ENCODE data around the gene TRAF4.

The TRAF4 gene

DNA sequence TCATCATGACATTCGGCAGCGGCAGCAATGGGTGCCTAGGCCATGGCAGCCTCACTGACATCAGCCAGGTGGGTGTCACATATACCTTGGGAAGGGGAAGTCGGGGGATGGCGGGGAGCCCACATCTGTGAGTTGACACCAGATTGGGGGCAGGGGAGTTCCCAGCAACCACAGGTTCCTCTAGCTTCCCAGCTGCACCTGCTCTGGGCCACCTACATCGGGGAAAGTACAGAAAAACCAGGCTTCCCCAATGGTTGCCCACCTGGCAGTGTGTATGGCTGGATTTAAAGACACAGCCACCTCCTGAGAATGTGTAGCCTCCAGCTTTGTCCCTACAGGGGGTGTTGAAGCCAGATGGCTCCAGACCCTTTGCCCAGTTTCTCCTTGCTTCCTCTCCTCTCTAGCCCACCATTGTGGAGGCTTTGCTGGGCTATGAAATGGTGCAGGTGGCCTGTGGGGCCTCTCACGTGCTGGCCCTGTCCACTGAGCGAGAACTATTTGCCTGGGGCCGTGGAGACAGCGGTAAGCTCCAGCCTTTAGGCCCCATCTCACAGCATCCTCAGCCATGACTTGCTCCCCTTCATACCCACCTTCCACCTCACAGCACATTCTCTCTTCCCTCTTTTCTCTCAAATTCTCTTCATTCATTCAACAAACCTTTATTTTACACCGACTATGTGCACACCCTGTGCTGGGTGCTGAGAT lies 5.0 kb upstream of the TRAF4 start:
- Histone ChIP-seq H3K27me3 (ENCODE audit: control insufficient read depth in 1 of 2, insufficient read depth in 2 of 2, low read length in 2 of 2) (no peaks in the 10 kb centered on the region), H3K36me3 (ENCODE audit: insufficient read depth, low read length) (no peaks in the 10 kb centered on the region), H3K9ac (ENCODE audit: low read length) (no peak overlapping the region), H3K4me1 (ENCODE audit: insufficient read depth, low read length) (no peaks in the 10 kb centered on the region), H3K27ac (ENCODE audit: low read depth, low read length) (no peak overlapping the region), H3K4me3 (ENCODE audit: low read depth in 1 of 2, low read length in 2 of 2) (no peak overlapping the region), H3K9me3 (ENCODE audit: low read length) (no peaks in the 10 kb centered on the region)

DNA sequence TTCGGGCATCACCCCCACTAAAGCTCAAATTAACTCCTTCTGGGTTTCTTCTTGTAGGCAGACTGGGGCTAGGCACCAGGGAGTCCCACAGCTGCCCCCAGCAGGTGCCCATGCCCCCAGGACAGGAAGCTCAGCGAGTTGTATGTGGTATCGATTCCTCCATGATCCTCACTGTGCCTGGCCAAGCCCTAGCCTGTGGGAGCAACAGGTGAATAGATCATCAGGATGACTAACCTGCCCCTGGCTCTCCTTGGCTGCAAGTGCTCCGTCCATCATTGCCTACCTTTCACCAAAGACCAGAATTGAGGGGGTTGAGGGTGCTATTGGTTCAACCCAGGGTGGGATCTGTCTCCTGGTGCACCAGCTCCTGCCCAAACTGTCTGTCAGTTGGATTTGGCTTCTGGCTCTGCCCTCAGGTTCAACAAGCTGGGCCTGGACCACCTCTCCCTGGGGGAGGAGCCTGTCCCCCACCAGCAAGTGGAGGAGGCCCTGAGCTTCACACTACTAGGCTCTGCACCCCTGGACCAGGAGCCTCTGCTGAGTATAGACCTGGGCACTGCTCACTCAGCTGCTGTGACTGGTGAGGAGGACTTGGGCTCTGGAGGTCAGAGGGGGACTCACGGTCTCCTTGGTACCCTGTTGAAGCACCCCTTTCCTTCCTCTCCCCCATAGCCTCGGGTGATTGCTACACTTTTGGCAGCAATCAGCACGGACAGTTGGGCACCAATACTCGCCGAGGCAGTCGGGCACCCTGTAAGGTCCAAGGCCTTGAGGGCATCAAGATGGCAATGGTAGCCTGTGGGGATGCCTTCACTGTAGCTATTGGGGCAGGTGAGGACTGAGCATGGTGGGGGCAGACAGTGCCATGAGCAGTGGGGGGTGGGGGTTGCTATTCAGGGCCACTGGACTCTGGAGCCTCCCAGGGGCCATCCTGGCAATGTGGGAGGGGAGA lies 3.1 kb upstream of the TRAF4 start:
- Histone ChIP-seq H3K36me3 (ENCODE audit: insufficient read depth, low read length) (no peaks in the 10 kb centered on the region), H3K9me3 (ENCODE audit: low read length) (no peaks in the 10 kb centered on the region), H3K27me3 (ENCODE audit: control insufficient read depth in 1 of 2, insufficient read depth in 2 of 2, low read length in 2 of 2) (no peaks in the 10 kb centered on the region), H3K9ac (ENCODE audit: low read length) (no peak overlapping the region), H3K27ac (ENCODE audit: low read depth, low read length) (no peak overlapping the region), H3K4me3 (ENCODE audit: low read depth in 1 of 2, low read length in 2 of 2) (no peak overlapping the region), H3K4me1 (ENCODE audit: insufficient read depth, low read length) (peaks cover 14% of the 10 kb centered on the region)

DNA sequence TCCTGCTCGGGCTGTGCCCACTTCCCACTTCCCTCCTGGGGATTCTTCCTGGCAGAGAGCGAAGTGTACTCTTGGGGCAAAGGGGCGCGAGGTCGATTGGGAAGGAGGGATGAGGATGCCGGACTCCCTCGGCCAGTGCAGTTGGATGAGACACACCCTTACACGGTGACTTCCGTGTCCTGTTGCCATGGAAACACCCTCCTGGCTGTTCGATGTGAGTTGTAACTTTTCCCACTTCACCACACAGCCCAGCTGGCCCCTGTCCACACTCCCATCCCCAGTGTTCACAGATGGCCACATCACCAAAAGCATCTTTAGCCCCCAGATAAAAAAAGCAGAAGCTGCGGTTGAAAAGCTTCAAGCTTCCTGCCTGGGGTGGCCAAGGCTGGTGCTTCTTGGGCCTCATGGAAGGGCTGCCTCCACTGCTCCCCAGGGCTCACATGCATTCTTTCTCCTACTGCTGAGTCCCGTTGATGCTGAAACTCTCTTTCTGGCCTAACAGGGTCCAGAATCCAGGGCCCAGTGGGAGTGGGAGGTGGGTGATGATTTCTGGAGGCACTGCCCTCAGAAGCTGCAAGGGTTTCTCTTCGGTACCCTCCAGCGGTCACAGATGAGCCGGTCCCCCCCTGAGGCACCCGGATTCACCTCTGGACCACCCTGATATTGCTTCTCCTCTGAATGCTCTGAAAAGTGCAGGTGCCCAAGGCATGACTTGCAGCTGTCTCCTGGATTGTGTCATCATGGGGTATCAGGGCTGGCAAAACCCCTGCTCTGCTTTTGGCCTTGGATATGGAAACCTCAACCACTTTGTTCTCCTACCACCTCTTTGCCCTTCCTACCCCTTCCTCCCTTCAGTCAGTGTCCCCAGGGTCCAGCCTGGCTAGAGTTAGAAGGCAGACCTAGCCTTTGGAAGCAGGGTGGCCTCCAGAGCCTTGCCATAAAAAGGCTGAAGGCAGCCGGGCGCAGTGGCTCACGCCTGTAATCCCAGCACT lies 2.2 kb upstream of the TRAF4 start:
- peaks cover 24% of the 10 kb centered on the region for H3K4me1 ChIP-seq (ENCODE audit: insufficient read depth, low read length)
- H3K27ac ChIP-seq (ENCODE audit: low read depth, low read length) = no peak overlapping the region

DNA sequence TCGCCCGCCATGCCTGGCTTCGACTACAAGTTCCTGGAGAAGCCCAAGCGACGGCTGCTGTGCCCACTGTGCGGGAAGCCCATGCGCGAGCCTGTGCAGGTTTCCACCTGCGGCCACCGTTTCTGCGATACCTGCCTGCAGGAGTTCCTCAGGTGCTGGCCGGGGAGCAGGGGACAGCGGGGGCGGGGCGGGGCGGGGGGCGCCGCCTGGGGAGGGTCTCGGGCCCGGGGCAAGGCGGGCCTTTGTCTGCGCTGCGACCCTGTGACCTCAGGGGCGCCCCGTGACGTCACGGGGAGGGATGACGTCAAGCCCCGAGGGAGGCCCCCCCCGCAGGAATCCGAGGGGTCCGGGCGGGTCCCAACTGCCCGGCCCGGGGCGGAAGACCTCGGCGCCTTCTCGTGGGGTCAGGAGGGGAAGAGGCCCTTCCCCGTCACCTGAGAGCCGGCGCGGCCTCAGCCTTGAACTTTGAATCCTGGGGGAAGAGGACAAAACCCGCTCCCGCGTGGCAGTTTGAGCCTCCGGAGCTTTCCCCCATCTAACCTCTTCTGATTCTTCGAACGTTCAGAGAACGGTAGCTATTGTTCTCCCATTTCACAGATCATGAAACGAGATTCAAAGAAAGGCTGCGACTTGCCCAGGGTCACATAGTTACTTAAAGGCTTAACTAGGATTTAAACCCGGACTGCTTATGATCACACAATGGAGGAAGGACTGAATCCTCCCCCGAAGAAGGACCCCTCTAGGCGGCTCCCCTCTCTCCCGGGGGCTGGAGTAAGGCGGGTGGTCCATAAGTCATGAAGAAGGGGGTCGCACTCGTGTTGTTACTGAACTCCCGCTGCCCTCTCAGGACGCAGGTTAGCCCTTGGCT lies 527 bp downstream of the TRAF4 start:
- peak overlapping the region; percentile 71 for H3K9ac ChIP-seq (ENCODE audit: low read length)
- peaks cover 28% of the 10 kb centered on the region for H3K4me1 ChIP-seq (ENCODE audit: insufficient read depth, low read length)
- peak overlapping the region; percentile 91 for H3K27ac ChIP-seq (ENCODE audit: low read depth, low read length)
- peaks cover 12% of the 10 kb centered on the region for H3K36me3 ChIP-seq (ENCODE audit: insufficient read depth, low read length)
- no peaks in the 10 kb centered on the region for H3K27me3 ChIP-seq (ENCODE audit: control insufficient read depth in 1 of 2, insufficient read depth in 2 of 2, low read length in 2 of 2)
- no peaks in the 10 kb centered on the region for H3K9me3 ChIP-seq (ENCODE audit: low read length)
- peak overlapping the region; percentile 31 to 86 for H3K4me3 ChIP-seq (ENCODE audit: low read depth in 1 of 2, low read length in 2 of 2)

More for the DNA sequence above, 2.2 kb upstream of the TRAF4 start:
- no peaks in the 10 kb centered on the region for H3K36me3 ChIP-seq (ENCODE audit: insufficient read depth, low read length)
- no peaks in the 10 kb centered on the region for H3K9me3 ChIP-seq (ENCODE audit: low read length)
- no peak overlapping the region for H3K4me3 ChIP-seq (ENCODE audit: low read depth in 1 of 2, low read length in 2 of 2)
- no peaks in the 10 kb centered on the region for H3K27me3 ChIP-seq (ENCODE audit: control insufficient read depth in 1 of 2, insufficient read depth in 2 of 2, low read length in 2 of 2)
- no peak overlapping the region for H3K9ac ChIP-seq (ENCODE audit: low read length)

DNA sequence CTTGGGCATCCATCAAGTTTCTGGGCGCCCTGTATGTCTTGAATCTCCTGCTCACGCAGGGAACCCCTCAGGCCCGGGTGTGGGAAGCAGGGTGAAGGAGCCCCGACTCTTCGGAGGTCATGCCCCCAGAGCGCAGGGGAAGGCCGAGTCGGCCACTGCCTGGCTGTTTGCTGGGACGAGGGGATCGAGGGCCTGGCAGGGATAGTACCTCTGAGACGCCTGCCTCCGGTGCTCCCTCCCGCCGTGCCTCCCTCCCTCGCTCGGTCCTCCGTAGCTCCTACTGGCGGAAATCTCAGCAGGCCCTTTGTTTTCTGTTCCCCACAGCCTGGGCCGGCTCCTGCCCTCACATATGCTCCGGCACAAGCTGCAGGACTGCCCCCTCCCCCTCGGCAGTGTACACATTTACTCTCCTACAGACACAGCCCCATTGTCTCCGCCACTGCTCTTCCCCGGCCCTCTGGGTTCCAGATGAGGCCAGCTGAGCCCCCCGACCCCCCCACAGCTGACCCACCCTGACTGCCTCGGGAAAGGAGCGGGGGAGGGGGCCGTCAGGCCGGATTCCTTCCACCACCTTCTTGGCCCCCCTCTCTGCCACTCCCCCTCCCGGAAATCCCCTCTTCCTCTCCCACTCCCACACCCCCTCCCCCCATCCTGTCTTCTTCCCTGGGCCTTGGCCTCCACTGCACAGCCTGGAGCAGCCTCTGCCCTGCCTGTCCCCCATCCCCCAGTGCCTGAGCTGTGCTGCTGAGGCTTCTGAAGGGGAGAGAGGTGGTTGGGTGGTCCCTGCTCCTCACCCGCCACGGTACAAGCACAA lies 1.4 kb downstream of the TRAF4 start:
- no peaks in the 10 kb centered on the region for H3K9me3 ChIP-seq (ENCODE audit: low read length)
- peaks cover 13% of the 10 kb centered on the region for H3K36me3 ChIP-seq (ENCODE audit: insufficient read depth, low read length)
- peaks cover 28% of the 10 kb centered on the region for H3K4me1 ChIP-seq (ENCODE audit: insufficient read depth, low read length)
- peak overlapping the region; percentile 71 for H3K9ac ChIP-seq (ENCODE audit: low read length)
- peak overlapping the region; percentile 91 for H3K27ac ChIP-seq (ENCODE audit: low read depth, low read length)
- no peaks in the 10 kb centered on the region for H3K27me3 ChIP-seq (ENCODE audit: control insufficient read depth in 1 of 2, insufficient read depth in 2 of 2, low read length in 2 of 2)
- H3K4me3 ChIP-seq (ENCODE audit: low read depth in 1 of 2, low read length in 2 of 2) = peak overlapping the region; percentile 31 to 86

DNA sequence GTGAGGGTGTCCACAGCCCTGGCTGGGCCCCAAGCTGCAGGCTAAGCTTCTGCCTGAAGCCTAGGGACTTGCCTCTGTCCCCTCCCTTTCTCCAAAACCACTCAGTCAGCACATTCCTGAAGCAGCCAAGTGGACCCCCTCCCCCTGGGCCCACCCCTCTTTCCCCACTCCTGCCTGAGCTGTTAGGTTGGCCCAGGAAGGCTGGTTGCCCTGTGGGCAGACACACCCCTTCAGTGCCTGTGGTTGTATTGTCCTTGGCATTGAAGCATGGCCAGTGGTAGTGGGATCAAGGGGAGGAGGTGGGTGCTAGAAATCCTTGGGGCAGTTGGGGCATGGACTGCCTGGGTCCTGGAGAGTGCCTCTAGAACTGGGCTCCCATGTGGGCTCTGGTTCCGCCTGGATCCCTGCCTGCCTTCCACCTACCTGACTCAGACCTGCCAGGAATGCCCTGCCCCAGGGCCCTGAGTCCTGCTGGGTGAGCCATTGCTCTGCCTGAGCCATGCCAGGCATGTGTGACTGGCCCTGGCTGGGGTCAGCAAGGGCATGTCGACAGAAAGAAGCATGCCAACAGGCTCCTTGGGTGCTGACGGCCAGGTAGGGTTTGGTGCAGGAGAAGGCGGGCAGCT lies 2.1 kb downstream of the TRAF4 start:
- Histone ChIP-seq H3K27me3 (ENCODE audit: control insufficient read depth in 1 of 2, insufficient read depth in 2 of 2, low read length in 2 of 2) (no peaks in the 10 kb centered on the region), H3K36me3 (ENCODE audit: insufficient read depth, low read length) (peaks cover 13% of the 10 kb centered on the region), H3K4me1 (ENCODE audit: insufficient read depth, low read length) (peaks cover 28% of the 10 kb centered on the region), H3K4me3 (ENCODE audit: low read depth in 1 of 2, low read length in 2 of 2) (peak overlapping the region in 1 of 2 donors; percentile 28), H3K9ac (ENCODE audit: low read length) (no peak overlapping the region), H3K9me3 (ENCODE audit: low read length) (no peaks in the 10 kb centered on the region), H3K27ac (ENCODE audit: low read depth, low read length) (peak overlapping the region; percentile 91)

DNA sequence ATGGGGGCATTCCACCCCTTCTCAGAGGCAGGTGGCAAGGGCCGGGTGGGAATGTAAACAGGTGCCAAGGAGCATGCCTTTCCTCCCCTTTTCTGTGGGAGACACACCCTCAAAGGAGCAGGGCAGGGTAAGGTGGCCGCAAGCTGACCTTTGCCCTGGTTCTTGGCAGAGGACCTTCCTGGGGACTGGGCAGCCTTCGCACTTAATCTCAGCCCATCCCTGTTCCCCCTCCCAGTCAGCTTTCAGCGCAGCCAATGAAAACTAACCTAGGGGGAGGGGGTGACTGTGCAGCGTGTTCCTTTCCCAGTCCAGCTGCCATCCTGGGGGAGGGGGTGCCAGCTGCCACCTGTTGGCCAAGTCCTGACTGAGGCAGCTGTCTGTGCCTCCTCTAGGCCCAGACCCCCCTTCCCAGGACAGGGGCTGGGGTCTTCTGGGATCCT lies 2.8 kb downstream of the TRAF4 start:
- Histone ChIP-seq H3K27me3 (ENCODE audit: control insufficient read depth in 1 of 2, insufficient read depth in 2 of 2, low read length in 2 of 2) (no peaks in the 10 kb centered on the region), H3K4me3 (ENCODE audit: low read depth in 1 of 2, low read length in 2 of 2) (no peak overlapping the region), H3K9ac (ENCODE audit: low read length) (no peak overlapping the region), H3K4me1 (ENCODE audit: insufficient read depth, low read length) (peaks cover 28% of the 10 kb centered on the region), H3K27ac (ENCODE audit: low read depth, low read length) (no peak overlapping the region), H3K36me3 (ENCODE audit: insufficient read depth, low read length) (peaks cover 13% of the 10 kb centered on the region), H3K9me3 (ENCODE audit: low read length) (no peaks in the 10 kb centered on the region)

DNA sequence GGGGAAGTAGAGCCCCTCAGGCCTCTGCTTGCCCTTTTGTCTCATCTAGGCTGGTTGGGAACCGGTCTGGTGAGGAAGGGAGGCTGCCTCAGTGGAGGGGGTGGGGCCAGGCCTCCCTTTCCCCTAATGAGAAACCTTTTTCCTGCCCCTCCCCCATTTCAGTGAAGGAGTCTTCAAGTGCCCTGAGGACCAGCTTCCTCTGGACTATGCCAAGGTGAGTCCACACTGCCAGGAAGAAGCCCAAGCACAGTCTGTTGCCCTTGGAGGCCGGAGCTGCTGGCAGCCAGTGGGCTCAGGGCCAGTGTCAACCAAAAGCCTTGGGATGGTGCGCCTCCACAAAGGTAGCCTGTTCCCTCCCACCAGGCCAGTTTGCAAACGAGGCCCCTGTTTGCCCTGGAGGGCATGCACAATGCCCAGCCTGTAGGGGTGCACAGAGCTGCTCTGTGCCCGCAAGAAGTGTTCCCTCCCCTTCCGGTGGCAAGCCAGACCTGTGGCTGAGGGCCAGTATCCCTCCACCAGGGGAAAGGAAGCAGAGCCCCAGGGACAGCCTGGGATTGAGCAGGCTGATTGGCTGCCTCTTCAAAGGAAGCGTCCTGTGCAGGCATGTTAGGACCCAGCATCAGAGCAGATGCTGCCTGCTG lies 3.4 kb downstream of the TRAF4 start:
- no peaks in the 10 kb centered on the region for H3K9me3 ChIP-seq (ENCODE audit: low read length)
- peaks cover 13% of the 10 kb centered on the region for H3K36me3 ChIP-seq (ENCODE audit: insufficient read depth, low read length)
- H3K27ac ChIP-seq (ENCODE audit: low read depth, low read length) = no peak overlapping the region
- H3K4me3 ChIP-seq (ENCODE audit: low read depth in 1 of 2, low read length in 2 of 2) = no peak overlapping the region
- peaks cover 28% of the 10 kb centered on the region for H3K4me1 ChIP-seq (ENCODE audit: insufficient read depth, low read length)
- no peak overlapping the region for H3K9ac ChIP-seq (ENCODE audit: low read length)
- no peaks in the 10 kb centered on the region for H3K27me3 ChIP-seq (ENCODE audit: control insufficient read depth in 1 of 2, insufficient read depth in 2 of 2, low read length in 2 of 2)

Data from muscle layer of colon (tissue), 2 donors.